Measurements from ENCODE around the gene MAF.

- no peak for TF ChIP-seq CTCF (IDR thresholded peaks at IDR 0.05)
- TF ChIP-seq POLR2A (IDR thresholded peaks at IDR 0.05) = no peak
- no peak for TF ChIP-seq EP300 (IDR thresholded peaks at IDR 0.05)
Measured at GRCh38 chr16:79593074-79593531, 7.4 kb downstream of the MAF start.
